ENCODE measurements around the gene CEP128.

- TF ChIP-seq CTCF (IDR thresholded peaks at IDR 0.05) (no peak), POLR2A (IDR thresholded peaks at IDR 0.05) (no peak)
Observed at GRCh38 chr14:80575763-80576162, 365.8 kb downstream of the CEP128 start.
